Panc1 (cell line): ENCODE results near the gene ATF5. TPM values are rescaled to one million over a fixed set of nuclear protein-coding genes. Genes with fewer than 3 reads are reported as not detected.

Source experiments
- ATAC-seq: fragments of 200-7000 bp; cut with Tn5 transposase; 2 replicates; pipeline ENCODE4 v1.9.1; 2020; ENCODE audit warnings: mild to moderate bottlenecking, moderate library complexity
- BruUV-seq: library from RNA; stranded (reverse); fragments of 400-500 nt; replicated peaks from 2 replicates; lab custom pipeline; 2021; lab: Mats Ljungman, UMichigan
- CTCF ChIA-PET: fragments of 300-600 bp; sonication (Branson Sonifier 250); formaldehyde crosslinking; loops from one replicate; lab custom pipeline; 2022; ENCODE audit warnings: antibody characterized with exemption; lab: Charles Lee
- POLR2A ChIA-PET: fragments of 300-600 bp; sonication (Branson Sonifier 250); formaldehyde crosslinking; loops from one replicate; lab custom pipeline; 2022; ENCODE audit warnings: antibody characterized with exemption; lab: Charles Lee
- DNase-seq: peaks from one replicate; pipeline ENCODE4 v3.0.0-alpha.2; 2010; ENCODE audit warnings: low read depth, low spot score
- H3K27ac ChIP-seq: 2 replicates; pipeline ENCODE4 v1.5.1; 2011; ENCODE audit warnings: mild to moderate bottlenecking, low read length, inconsistent platforms
- H3K27me3 ChIP-seq: fragments of 200-500 bp; sonication (Bioruptor generic); 2 replicates; pipeline ENCODE4 v1.6.0; 2014; ENCODE audit warnings: low read length, inconsistent platforms; ENCODE audit not compliant: control insufficient read depth, insufficient read depth
- H3K36me3 ChIP-seq: fragments of 200-500 bp; sonication (Bioruptor generic); 2 replicates; pipeline ENCODE4 v1.5.1; 2014; ENCODE audit warnings: inconsistent platforms, mild to moderate bottlenecking, low read length, moderate library complexity; ENCODE audit not compliant: control insufficient read depth, insufficient read depth
- H3K4me1 ChIP-seq: 2 replicates; pipeline ENCODE4 v1.5.1; 2011; ENCODE audit warnings: inconsistent platforms, mild to moderate bottlenecking, low read length, moderate library complexity; ENCODE audit not compliant: control insufficient read depth, insufficient read depth
- H3K4me3 ChIP-seq, 2 experiments: 2 replicates each; pipeline ENCODE4 v1.5.1; 2011 to 2012; ENCODE audit warnings: low read depth in 2 of 2, low read length in 2 of 2, mild to moderate bottlenecking in 2 of 2, inconsistent platforms in 1 of 2, moderate library complexity in 1 of 2
- H3K9me3 ChIP-seq: fragments of 200-500 bp; sonication (Bioruptor generic); 2 replicates; pipeline ENCODE4 v1.5.1; 2014; ENCODE audit warnings: low read depth, mild to moderate bottlenecking, inconsistent platforms, low read length, moderate library complexity; ENCODE audit not compliant: control insufficient read depth, insufficient read depth
- POLR2AphosphoS5 ChIP-seq: IDR thresholded peaks from 2 replicates; pipeline ENCODE4 v1.6.1; 2012; ENCODE audit warnings: mild to moderate bottlenecking, low read depth, low read length, moderate library complexity
- SIN3A ChIP-seq: IDR thresholded peaks from 2 replicates; pipeline ENCODE4 v1.6.1; 2012; ENCODE audit warnings: low read depth, mild to moderate bottlenecking, low read length, moderate library complexity, borderline replicate concordance; ENCODE audit not compliant: insufficient read depth
- TCF7L2 ChIP-seq: IDR thresholded peaks from 2 replicates; pipeline ENCODE4 v1.6.1; 2011; ENCODE audit warnings: mild to moderate bottlenecking, low read depth, low read length, inconsistent platforms
- in situ Hi-C: cut with HindIII; loops from 2 replicates; pipeline ENCODE4 v1.10.0; 2016; ENCODE audit warnings: low sequenced_read_pairs, low pct_unique_long_range_greater_than_20kb
- intact Hi-C: fragments of 100-400 bp; cut with micrococcal nuclease; formaldehyde crosslinking; loops from one replicate; pipeline ENCODE4 v1.10.0; 2022; ENCODE audit not compliant: unreplicated experiment
- total RNA-seq: library from RNA; stranded (reverse); gene quantifications from one replicate; pipeline ENCODE4 v1.2.1, GENCODE V29; 2021; ENCODE audit not compliant: unreplicated experiment
- TF ChIP-seq, protein P1 (sequence below), 2 experiments: IDR thresholded peaks; 2 replicates each; pipeline ENCODE4 v1.6.1; 2011 to 2012; ENCODE audit warnings: low read depth in 2 of 2, control low read depth in 1 of 2, low read length in 1 of 2, mild to moderate bottlenecking in 1 of 2, moderate library complexity in 1 of 2; ENCODE audit not compliant: insufficient read depth in 1 of 2
- TF ChIP-seq, protein P2 (sequence below): fragments of 450-650 bp; IDR thresholded peaks from 2 replicates; pipeline ENCODE4 v1.5.1; 2017; ENCODE audit warnings: mild to moderate bottlenecking

The ATF5 gene
- total RNA-seq, 1 experiment from 2014 or later = 104 TPM

DNA sequence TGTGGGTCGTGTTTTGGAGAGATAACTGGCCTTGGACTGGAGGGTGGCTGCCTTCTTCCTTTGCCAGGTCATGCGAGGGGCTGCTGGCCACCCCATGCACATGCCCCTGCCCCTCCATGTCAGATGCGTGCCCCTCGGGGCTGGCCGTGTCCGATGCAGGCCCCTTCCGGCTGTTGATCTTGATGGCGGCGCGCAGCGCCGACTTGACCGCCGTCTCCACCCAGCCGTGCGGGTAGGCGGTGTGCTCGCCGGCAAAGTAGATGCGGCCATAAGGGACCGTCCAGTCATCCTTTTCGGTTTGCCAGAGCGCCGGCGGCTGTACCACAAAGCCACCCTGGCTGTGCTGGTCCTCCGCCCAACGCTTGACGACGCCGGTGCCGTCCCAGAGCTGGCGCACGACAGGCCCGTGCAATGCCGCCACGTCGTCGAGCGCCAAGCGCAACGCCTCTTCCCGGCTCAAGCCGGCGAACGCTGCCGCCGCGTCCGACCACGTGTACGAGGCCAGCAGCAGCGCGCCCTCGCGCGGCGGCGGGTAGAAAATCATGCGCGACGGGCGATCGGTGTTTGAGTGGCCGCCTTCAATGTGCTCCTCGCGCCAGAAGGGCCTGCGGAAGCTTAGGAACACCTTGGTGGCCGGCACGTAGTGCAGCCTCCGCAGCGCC, 39.2 kb upstream of the ATF5 start:
- no peaks in the 10 kb centered on the region for H3K4me1 ChIP-seq
- BruUV-seq = no TSS peak
- POLR2A ChIA-PET = no interaction called here
- TF ChIP-seq POLR2AphosphoS5 (no peak), TCF7L2 (no peak), SIN3A (no peak)
- TF ChIP-seq, protein P1, sequence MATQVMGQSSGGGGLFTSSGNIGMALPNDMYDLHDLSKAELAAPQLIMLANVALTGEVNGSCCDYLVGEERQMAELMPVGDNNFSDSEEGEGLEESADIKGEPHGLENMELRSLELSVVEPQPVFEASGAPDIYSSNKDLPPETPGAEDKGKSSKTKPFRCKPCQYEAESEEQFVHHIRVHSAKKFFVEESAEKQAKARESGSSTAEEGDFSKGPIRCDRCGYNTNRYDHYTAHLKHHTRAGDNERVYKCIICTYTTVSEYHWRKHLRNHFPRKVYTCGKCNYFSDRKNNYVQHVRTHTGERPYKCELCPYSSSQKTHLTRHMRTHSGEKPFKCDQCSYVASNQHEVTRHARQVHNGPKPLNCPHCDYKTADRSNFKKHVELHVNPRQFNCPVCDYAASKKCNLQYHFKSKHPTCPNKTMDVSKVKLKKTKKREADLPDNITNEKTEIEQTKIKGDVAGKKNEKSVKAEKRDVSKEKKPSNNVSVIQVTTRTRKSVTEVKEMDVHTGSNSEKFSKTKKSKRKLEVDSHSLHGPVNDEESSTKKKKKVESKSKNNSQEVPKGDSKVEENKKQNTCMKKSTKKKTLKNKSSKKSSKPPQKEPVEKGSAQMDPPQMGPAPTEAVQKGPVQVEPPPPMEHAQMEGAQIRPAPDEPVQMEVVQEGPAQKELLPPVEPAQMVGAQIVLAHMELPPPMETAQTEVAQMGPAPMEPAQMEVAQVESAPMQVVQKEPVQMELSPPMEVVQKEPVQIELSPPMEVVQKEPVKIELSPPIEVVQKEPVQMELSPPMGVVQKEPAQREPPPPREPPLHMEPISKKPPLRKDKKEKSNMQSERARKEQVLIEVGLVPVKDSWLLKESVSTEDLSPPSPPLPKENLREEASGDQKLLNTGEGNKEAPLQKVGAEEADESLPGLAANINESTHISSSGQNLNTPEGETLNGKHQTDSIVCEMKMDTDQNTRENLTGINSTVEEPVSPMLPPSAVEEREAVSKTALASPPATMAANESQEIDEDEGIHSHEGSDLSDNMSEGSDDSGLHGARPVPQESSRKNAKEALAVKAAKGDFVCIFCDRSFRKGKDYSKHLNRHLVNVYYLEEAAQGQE (IDR thresholded peaks at IDR 0.05; ENCODE audit: insufficient read depth in 1 of 2, low read depth in 2 of 2, low read length in 1 of 2) = no peak
- TF ChIP-seq, protein P2, sequence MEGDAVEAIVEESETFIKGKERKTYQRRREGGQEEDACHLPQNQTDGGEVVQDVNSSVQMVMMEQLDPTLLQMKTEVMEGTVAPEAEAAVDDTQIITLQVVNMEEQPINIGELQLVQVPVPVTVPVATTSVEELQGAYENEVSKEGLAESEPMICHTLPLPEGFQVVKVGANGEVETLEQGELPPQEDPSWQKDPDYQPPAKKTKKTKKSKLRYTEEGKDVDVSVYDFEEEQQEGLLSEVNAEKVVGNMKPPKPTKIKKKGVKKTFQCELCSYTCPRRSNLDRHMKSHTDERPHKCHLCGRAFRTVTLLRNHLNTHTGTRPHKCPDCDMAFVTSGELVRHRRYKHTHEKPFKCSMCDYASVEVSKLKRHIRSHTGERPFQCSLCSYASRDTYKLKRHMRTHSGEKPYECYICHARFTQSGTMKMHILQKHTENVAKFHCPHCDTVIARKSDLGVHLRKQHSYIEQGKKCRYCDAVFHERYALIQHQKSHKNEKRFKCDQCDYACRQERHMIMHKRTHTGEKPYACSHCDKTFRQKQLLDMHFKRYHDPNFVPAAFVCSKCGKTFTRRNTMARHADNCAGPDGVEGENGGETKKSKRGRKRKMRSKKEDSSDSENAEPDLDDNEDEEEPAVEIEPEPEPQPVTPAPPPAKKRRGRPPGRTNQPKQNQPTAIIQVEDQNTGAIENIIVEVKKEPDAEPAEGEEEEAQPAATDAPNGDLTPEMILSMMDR = no peak
- in situ Hi-C loops (no loop called here), intact Hi-C loops (no loop called here)
- H3K36me3 ChIP-seq = no peaks in the 10 kb centered on the region
- ATAC-seq = no peak
- H3K4me3 ChIP-seq = no peak overlapping the region
- no peaks in the 10 kb centered on the region for H3K9me3 ChIP-seq
- no peak overlapping the region for H3K27ac ChIP-seq
- no peak for DNase-seq
- no peaks in the 10 kb centered on the region for H3K27me3 ChIP-seq
- CTCF ChIA-PET = no interaction called here

DNA sequence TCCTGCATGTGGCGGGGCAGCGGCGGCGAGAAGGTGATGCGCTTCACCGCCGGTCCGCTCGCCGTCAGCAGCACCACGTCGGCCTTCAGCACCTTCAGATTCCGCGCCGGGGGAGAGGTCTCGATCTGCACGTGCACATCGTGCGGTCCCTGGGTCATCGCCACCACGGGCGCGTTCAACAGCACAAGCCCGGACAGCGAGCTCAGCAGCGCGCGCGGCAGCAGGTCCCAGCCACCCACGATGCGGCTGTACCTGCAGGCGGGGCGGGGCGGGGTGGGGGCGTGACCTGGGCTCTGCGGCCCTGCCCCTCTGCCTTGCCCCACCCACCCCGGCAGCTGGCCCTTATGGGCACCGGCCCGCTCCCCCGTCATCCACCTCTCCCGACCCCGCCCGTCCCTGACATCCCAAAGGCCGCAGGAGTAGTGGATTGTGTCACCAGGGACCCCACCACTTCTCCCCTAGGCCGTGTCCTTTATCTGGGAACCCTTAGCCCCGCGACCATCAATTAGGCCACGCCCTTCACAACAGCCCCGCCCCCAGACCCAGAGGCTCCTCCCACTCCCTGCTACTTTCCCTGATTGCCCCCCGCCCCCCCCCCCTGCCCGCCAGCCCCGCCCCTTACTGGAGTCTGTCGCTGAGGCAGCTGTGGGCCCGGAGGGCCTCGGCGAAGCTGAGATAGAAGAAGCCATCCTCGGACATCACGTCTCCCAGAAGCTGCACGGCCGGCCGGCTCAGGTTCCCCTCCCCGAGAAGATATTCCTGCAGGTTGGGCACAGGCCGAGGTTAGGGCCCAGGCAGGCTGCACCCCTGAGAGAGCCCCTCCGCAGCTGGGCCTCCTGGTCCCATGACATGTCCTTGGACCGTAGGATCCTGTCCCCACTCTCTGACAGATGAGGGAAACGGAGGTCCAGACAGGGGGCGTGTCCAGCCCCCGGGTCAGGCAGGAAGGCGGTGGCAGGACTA, 38.4 kb upstream of the ATF5 start:
- Histone ChIP-seq H3K9me3 (no peaks in the 10 kb centered on the region), H3K4me3 (no peak overlapping the region), H3K36me3 (no peaks in the 10 kb centered on the region), H3K27me3 (no peaks in the 10 kb centered on the region), H3K4me1 (no peaks in the 10 kb centered on the region), H3K27ac (no peak overlapping the region)
- TF ChIP-seq SIN3A (no peak), POLR2AphosphoS5 (no peak), TCF7L2 (no peak)
- TF ChIP-seq, protein P2 = no peak
- BruUV-seq = no TSS peak
- ChIA-PET CTCF (no interaction called here), POLR2A (no interaction called here)
- in situ Hi-C loops = no loop called here
- intact Hi-C loops = no loop called here
- no peak for ATAC-seq
- DNase-seq = no peak
